ENCODE measurements around the gene WSCD2.

WSCD2 gene

DNA sequence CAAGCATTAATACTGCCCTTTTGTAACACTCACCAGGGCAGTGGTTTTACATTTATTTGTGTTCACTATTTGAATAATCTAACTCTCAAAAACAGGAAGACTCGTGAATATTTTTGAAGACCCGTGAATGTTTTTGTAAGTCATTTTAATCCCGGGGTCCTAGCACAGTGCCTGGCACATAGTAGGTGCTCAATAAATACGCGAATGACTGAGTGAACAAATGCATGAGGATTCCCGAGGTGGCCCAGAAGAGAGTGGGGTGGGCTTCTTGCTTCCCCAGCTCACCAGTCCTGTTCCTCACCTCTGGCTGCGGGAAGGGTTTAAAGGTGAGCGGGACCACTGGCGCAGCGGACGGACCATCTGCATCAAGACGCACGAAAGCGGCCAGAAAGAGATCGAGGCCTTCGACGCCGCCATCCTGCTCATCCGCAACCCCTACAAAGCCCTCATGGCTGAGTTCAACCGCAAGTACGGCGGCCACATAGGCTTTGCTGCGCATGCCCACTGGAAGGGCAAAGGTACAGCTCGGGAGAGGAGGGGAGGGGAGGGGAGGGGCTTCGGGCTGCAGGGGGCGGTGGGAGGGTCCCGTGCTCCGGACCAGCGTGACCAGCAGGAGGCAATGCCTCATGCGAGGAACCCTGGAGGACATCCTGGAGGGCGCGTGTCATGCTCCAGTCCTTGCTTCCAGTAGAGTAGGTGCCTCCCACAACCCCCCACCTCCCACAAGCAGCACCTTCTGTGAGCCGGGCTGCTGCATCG, 111.1 kb downstream of the WSCD2 start:
- no peak for FAIRE-seq

DNA sequence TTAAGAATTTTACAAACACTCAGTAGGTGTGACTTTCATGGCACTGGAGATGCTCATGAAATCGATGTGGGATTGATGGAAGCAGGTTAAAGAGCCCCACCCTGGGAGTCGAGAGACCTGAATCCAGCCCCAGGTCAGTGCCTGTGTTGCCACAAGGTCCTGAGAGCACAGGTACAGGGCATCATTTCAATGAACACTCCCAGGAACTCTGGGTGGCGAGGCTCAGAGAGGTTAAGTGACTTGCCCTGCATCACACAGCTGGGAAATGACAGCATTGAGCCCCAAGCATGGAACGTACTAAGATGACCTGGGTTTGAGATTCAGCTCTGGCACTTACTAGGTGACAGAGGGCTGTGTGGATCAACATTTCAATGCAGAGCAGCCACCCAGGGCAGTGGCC, 111.8 kb downstream of the WSCD2 start:
- no peak for FAIRE-seq

DNA sequence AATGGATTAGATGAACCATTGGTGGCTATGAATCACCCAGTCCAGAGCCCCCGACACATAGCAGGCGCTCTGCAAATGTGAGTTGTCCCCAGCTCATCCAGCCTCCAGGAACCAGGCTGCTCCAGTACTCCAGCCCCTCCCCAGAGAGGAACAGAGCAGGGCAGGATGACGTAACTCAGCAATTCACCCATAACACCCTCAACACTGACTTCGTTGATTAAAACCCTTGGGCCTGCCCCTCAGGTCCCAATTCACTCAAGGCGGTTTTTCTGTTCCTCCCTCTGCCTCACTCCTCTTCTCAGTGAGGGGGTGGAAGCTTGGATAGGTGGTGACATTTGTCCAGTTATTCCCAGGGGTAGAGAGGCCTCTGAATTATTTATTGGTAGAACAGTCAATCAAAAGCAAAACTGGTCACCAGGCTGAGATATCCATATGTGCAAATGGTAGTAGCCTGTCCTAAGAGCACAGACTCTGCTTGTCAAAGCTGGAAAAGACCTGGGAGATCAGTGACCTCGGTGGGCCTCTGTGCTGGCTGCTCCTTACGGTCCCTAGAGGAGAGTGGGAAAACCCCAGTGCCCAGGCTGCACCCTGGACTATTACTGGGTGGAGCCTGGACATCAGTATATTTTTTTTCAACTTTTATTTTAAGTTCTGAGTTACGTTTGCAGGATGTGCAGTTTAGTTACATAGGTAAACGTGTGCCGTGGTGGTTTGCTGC, 113.1 kb downstream of the WSCD2 start:
- FAIRE-seq: no peak

DNA sequence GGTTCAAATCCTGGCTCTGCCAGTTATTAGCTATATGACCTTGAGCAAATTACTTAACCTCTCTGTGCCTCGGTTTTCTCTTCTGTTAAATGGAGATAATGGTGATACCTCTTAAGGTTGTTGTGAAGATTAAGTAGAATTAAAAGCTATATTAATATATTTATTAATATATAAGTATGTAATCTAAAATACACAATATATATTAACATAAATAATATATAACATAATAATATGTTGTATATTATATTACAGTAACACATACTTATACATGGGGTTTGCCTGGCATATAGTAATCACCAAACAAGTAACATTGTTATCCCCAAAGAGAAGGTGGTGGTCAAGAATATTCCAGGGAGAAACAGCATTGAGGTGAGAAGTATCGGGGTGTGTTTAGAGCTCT, 118.0 kb downstream of the WSCD2 start:
- FAIRE-seq: no peak

DNA sequence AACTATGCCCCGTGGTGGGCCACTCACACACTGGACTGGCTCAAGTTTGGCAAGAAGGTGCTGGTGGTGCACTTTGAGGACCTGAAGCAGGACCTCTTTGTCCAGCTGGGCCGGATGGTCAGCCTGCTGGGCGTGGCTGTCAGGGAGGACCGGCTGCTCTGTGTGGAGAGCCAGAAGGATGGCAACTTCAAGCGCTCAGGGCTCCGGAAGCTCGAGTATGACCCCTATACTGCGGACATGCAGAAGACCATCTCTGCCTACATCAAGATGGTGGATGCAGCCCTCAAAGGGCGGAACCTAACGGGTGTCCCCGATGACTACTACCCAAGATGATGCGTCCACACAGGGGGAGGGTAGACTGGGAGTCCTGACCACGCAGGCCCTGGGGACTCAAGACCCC, 118.9 kb downstream of the WSCD2 start:
- FAIRE-seq: no peak

DNA sequence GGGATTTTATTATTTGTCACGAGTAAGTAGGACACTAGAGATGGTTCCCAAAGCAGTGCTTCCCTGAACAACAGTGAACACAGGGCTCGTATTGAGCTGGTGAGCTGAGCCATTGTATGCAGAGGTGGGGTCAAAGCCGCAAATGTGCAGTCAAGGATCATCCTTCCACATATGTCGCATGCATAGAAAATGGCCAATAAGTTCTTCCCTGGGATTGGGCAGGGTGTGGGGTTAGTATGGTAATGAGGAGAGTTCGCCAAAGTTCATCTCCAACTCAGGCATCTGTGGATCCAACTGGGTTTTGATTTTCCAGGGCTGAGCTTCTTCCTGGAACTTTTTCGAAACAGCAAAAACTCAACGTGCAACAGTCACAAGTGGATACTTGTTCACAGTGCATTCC, 123.4 kb downstream of the WSCD2 start:
- FAIRE-seq: no peak

DNA sequence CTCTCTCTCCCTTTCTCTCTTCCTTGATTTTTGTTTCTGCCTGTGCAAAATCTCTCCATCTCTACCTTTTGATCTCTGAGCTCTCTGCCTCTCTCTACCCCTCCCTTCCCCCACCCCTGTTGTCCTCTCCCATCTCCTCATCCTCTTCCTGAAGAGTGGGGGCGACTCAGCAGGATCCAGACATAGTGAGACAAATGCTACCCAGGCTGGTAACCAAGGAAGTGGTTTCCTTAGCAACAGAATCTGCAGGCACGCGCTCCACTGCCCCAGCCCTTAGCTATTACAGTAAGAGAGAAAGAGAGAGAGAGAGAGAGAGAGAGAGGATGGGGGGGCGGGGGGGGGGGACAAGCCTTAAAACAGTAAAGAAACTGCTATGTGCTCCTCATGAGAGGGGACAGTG, 124.5 kb downstream of the WSCD2 start:
- no peak for FAIRE-seq

DNA sequence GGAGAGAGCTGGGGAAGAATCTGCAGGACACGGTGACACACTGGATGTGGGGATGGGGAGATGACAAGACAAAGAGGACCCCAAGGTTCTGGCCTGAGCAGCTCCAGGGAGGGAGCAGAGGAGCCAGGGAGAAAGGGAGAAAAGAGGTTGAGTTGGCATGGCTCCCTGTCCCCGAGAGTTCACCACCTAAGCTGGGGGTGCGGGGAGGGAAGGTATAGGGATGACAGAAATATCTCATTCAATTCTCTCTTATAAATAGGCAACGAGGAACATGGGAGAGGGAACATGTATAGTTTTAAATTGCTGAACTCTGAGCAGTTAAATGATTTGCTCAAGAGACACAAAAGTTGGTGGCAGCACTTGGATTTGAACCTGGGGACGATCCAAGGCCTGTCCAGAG, 124.9 kb downstream of the WSCD2 start:
- FAIRE-seq: no peak

DNA sequence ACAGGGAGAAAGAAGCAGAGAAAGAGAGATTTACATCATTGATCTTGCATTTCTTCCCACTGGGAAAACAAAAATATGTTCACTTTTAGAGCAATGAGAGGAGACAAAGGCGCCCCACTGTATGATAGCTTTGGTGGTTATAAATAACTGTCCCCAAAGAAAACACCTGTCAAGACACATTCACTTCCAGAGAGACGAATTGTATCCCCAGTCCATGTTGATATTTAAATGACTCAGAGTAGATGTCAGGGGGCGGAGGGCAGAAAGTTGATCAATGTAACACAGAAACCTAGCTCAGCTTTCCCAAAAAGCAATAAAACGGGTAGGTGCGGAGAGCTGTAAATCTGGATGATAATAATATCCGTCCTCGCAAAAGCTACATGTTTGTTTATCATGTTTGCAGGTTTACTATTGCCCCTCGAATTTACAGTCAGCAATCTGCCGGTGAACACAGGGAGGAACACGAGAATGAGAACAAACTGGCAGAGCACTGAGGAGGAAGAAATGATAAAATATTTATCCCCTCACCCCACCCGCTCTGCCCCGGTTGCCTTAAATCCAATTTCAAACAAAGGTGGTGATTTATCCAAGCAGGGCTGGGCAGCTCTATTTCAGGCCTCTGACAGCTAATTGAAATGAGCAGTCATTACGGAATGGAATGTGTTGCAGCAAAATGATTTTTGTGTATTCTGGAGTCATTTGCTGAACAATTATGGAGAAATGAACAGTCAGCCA, 125.6 kb downstream of the WSCD2 start:
- peak; percentile 45 for FAIRE-seq

DNA sequence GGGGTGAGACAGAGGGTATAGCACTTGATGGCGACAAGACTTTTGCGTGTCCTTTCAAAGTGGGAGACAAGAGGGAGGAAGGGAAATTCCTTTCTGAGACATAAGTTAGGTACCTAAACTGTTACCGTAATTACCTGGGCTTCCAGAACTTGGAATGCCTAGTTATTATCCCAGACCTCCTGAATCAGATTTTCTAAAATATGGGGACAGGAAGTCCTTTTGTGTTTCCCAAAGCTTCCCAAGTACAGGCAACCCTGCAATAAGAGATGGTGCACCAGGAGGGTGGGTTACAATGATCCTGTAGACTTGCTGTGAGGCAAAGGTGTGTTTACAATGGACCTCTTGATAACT, 126.1 kb downstream of the WSCD2 start:
- no peak for FAIRE-seq

DNA sequence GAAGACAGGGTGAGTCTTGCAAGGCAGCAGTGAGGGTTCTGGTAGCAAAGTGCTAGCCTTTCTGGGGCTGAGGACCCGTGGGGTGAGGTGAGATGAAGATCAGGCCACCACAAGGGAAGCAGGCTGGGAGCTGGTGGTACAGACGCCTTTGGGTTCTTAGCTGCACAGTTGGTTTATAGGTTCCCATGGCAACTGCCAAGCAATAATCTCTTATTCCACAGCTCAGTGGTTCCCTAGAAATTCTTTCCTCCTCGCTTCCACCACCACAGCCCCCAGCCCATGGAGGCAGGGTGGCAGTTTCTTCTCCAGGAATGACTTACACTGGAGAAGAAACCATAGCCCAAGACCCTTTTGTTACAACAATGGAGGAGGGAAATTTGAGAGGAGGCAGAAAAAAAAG, 127.9 kb downstream of the WSCD2 start:
- FAIRE-seq: no peak

DNA sequence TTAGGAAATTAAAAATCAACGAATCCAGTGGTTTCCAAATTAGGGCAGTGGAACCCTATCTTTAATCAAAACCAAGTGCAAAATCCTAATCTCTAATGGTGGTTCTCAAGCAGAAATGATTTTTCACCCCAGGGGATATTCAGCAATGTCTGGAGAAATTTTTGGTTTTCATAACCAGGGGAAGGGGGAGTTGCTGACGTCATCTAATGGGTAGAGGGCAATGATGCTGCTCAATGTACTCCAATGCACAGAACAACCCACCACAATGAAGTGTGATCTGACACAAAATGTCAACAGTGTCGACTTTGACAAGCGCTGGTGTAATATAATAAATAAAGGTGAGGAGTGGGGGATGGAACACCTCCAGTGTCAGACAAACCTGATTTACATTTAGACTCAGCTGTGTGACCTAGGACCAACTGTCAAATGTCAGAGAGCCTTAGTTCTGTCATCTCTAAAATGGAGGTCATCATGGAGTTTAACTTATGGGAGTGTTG, 128.6 kb downstream of the WSCD2 start:
- FAIRE-seq: no peak

DNA sequence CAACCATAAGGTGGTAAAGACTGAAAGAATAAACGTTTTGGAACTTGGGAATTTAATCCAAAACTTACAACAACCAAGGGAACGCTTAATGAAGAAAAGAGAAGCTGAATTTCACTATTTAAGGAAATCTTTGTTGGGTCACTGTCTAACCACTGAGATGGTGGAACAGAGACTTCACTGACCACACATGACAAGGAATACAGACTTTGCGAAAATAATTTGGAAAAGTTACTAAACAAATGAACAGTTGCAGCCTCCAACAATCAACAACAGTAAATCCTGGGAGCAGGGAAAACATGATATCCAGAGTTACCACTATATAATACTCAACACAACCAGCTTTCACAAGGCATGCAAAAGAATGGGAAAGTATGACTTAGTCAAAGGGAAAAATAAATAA, 131.0 kb downstream of the WSCD2 start:
- FAIRE-seq: no peak

DNA sequence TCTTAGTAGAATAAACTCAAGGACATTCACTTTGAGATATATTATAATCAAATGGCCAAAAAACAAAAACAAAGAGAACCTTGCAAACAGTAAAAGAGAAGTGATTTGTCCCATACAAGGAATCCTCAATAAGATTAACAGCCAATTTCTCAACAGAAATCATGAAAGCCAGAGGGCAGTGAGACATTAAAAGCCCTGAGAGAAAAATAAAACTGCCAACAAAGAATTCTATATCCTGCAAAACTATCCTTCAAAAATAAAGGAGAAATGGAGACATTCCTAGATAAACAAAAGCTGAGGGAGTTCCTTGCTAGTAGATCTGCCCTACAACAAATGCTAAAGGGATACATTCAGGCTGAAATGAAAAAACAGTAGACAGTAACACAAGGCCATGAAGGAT, 131.9 kb downstream of the WSCD2 start:
- no peak for FAIRE-seq

DNA sequence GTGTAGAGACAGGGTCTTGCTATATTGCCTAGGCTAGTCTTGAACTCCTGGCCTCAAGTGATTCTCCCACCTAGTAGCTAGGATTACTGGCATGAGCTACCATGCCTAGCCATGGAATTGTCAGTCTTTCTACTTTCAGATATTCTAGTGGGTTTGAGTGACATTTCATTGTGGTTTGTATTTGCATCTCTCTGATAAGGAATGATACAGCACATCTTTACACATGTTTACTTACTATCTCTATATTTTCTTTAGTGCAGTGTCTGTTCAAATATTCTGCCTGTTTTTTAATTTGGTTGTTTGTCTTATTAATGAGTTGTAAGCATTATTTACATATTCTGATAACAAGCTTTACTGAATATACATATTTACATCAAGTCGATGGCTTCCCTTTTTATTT, 136.4 kb downstream of the WSCD2 start:
- FAIRE-seq: no peak

DNA sequence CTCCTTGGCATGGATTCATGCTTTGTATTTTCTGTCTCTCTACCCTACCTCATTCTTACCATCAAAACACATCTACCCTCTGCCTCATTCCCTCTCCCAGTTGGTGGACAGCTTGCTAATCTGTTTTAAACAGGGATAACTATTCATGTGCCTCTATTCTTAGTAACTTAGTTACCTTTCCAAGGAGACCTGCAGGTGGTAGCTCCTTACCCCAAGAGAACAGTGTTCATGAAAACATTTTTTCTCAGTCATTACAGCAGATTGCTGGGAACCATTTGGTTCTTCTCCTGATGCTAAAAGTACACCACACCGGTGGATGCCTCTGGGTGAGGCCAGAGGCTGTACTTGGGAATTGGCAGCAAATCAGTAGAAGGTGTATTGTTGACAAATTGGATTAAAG, 137.0 kb downstream of the WSCD2 start:
- no peak for FAIRE-seq

DNA sequence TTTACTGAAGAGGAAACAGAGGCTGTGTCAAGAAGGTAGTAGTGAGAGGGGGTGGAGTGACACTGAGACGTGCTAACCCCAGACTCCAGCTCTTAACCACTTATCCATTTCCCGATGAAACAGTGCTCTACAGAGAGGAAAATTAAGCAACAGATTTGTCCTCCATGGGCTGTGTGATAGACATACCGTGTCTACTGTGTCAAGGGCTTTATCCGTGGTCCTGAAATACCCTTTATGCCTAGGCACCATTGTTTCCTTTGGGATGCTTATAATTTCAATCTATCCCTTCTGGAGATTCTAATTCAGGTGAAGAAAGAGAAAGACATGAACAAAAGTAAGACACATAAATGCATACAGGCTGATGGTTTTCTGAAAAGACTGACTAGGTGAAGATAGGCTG, 138.4 kb downstream of the WSCD2 start:
- no peak for FAIRE-seq

DNA sequence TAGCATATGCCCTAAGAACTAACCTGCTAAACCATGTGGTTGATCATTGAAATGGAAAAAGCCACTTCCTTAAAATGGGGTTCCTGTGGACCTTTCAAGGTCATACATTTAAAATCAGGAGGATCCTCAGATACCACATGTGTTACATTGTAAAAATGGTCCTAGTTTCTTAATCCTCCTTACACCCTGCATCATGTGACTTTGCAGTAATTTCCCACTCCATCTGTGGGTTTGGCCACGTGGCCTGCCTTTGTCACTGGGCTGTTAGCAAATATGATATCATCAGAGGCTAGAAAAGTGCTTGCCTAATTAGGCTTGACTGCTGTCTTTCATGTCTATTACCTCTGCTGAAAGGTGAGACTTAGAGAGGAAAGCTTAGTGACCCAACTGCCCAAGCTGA, 139.3 kb downstream of the WSCD2 start:
- FAIRE-seq: no peak

DNA sequence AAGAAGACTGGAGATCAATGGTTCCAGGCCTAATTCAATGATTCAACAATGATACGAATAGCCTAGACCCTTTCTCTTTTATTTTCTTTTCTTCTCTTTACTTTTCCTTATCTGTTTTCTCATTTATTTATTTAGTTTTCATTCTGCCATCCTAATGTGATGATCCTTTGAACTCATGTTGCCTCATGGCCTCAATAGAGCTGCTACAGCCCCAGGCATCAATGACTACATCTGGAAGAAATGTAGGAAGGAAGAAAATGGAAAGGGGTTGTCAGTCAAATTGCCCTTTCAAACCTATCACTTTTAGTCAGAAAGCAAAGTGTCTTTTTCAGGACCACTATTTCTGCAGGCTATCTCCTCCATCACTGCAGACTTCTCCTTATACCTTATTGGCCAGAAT, 140.1 kb downstream of the WSCD2 start:
- FAIRE-seq: no peak

DNA sequence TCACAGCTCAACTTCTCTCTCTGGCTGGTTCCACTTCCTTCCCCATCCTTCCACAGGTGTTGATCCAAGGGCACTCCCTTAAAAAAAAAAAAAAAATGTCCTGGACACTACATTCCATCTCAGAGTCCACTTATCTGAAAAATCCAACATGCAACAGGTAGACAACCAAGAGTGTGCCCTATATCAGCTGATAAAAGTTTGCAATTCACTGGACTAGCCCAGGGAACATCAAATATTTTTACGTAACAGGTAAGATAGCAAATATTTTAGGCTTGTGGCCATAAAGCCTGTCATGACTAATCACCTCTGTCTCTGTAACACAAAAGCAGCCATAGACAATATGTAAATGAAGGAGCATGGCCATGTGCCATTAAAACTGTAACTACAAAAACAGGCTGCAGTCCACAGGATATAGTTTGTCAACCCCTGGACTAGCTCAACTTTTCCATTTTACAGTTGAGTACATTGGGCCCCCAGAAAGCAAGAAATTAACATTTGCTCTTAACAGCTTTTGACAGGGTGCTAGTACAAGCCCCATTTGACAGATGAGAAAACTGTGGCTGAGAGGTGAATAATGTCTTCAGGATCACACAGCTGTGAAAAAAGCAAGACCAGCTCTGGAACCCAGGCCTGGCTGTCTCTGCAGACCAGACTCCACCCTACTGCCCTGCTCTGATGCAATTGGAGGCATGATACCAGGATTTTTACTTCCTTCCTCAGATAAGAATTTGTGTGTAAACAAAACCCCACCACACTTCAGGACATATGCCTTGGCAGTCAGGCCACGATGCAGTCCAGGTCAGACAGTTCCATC, 141.2 kb downstream of the WSCD2 start:
- FAIRE-seq: no peak

DNA sequence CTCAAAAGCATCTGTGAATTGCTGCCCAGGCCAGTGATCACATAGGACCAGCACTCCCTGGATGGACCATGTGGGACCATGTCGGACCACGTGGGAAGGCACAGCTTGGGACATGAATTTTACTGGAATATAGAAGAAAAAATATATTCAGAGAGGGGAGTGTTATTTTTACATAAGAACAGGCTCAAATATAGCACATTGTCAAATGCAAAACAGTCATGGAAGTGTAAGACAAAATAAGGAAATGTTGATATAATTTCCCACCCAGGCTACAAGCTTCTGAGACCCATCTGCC, 141.7 kb downstream of the WSCD2 start:
- FAIRE-seq: no peak

DNA sequence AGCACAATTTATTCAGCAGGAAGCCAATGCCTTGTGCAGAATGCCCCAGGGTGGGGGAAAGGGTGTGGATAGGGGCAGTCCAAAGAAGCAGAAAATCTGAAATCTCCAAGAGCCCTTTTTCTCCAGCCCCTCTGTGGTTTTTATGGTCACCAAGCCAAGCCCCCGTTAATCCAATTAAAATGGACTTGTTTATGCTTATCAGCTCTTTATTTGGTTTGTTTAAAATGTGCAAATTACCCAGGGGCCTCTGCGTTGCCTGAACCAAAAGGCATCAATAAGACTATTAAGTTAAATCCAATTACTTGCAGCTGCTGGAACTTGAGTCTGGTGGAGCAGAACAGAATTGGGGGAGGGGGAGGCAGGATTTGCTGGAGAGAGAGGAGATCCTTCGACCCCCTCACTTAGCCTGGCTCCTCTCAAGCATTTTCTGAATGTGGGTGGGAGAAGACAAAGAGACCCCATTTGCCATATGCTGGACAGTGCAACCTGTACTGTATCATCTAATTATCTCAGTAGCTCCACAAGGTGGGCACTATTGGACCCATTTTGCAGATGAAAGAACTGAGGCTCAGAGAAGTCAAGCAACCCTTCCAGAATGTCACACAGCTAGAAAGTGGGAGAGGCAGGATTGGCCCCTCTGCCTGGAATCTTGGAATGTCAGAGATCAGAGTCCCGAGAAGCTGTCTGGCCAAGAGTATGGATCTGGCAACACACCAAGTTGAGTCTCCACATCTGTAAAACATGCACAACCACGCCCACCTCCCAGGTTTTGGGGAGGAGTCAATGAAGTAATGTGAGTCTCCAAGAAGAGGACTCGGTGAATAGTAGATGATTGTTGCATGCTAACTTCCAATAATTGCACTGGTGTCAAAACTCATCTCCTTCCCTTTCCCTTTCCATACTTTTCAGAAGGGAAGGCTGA, 143.1 kb downstream of the WSCD2 start:
- FAIRE-seq: no peak
